ENCODE measurements around the gene MRPS15.

GRCh38 chr1:36480161-36480560, 16.0 kb upstream of the MRPS15 start:
- TF ChIP-seq CTCF (conservative IDR thresholded peaks at IDR 0.05) (no peak), EZH2 (IDR thresholded peaks at IDR 0.05; ENCODE audit: low read depth) (no peak)

All from PC-9 (cell line).